ENCODE results near the gene MAD1L1.

MAD1L1 gene

GRCh38 chr7:2054927-2055326, 177.8 kb downstream of the MAD1L1 start:
- no peak for DNase-seq

GRCh38 chr7:2053395-2053794, 179.3 kb downstream of the MAD1L1 start:
- DNase-seq: no peak

- no peak for DNase-seq
These were observed 180.1 kb downstream of the MAD1L1 start for GRCh38 chr7:2052657-2053048.

- no peak for DNase-seq
These were observed 180.8 kb downstream of the MAD1L1 start for GRCh38 chr7:2051707-2052656.

GRCh38 chr7:2050511-2050866, 182.3 kb downstream of the MAD1L1 start:
- no peak for DNase-seq

- no peak for DNase-seq
These were observed 182.8 kb downstream of the MAD1L1 start for GRCh38 chr7:2049782-2050510.

- DNase-seq: no peak
These were observed 183.5 kb downstream of the MAD1L1 start for GRCh38 chr7:2049111-2049781.

GRCh38 chr7:2048531-2048930, 184.2 kb downstream of the MAD1L1 start:
- no peak for DNase-seq

- no peak for DNase-seq
These were observed 184.7 kb downstream of the MAD1L1 start for GRCh38 chr7:2048006-2048405.

- no peak for DNase-seq
These were observed 185.9 kb downstream of the MAD1L1 start for GRCh38 chr7:2046581-2047565.

- no peak for DNase-seq
These were observed 187.0 kb downstream of the MAD1L1 start for GRCh38 chr7:2045559-2046405.

- no peak for DNase-seq
These were observed 187.8 kb downstream of the MAD1L1 start for GRCh38 chr7:2044883-2045471.

- DNase-seq: no peak
These were observed 188.3 kb downstream of the MAD1L1 start for GRCh38 chr7:2044311-2044882.

- DNase-seq: no peak
These were observed 189.3 kb downstream of the MAD1L1 start for GRCh38 chr7:2043316-2044039.

- no peak for DNase-seq
These were observed 190.1 kb downstream of the MAD1L1 start for GRCh38 chr7:2042650-2043049.

GRCh38 chr7:2041496-2042367, 191.0 kb downstream of the MAD1L1 start:
- no peak for DNase-seq

- no peak for DNase-seq
These were observed 191.9 kb downstream of the MAD1L1 start for GRCh38 chr7:2040893-2041270.

- no peak for DNase-seq
These were observed 192.4 kb downstream of the MAD1L1 start for GRCh38 chr7:2040201-2040892.

Measured in stimulated activated CD4-positive, alpha-beta T cell treated with anti-CD3 and anti-CD28 coated beads, Interleukin-2, amount 100 ng/mL, for 48 hours (primary cell).